Naive thymus-derived CD4-positive, alpha-beta T cell (primary cell): ENCODE data around the gene PCSK4. TPM values are rescaled to one million over a fixed set of nuclear protein-coding genes. Genes with fewer than 3 reads are reported as not detected.
"Not testable (repeated sequence)": the region's sequence is repeated elsewhere in the genome, so short reads cannot be mapped to it uniquely, and the experiment has no call there.

ENCODE experiments used
- ATAC-seq: fragments of 150-1000 bp; cut with Tn5 transposase; 2 replicates; pipeline ENCODE4 v1.10.0; 2021; ENCODE audit warnings: mild to moderate bottlenecking, moderate library complexity
- CTCF ChIA-PET: fragments of 350-600 bp; sonication (Branson Sonifier 250); formaldehyde crosslinking; loops from one replicate; lab custom pipeline; 2021; ENCODE audit warnings: antibody characterized with exemption; lab: Charles Lee
- POLR2A ChIA-PET: fragments of 350-600 bp; sonication (Branson Sonifier 250); formaldehyde crosslinking; loops from one replicate; lab custom pipeline; 2021; ENCODE audit warnings: antibody characterized with exemption, inconsistent platforms; lab: Charles Lee
- DNase-seq, 9 donors: peaks; one replicate each; pipeline versions ENCODE4 v3.0.0 to v3.0.0-alpha.2; 2020 to 2022; ENCODE audit warnings: mixed read lengths in 1 of 9
- H3K27ac ChIP-seq: one replicate; pipeline ENCODE4 v1.7.0; 2013; ENCODE audit warnings: mild to moderate bottlenecking, low read depth, low read length, moderate library complexity
- H3K27me3 ChIP-seq, 2 donors: one replicate each; pipeline ENCODE4 v1.7.0; 2013; ENCODE audit warnings: low read length in 2 of 2, mild to moderate bottlenecking in 2 of 2, moderate library complexity in 2 of 2; ENCODE audit not compliant: control insufficient read depth in 2 of 2, insufficient read depth in 2 of 2
- H3K36me3 ChIP-seq, 3 experiments: 1 replicate in 2 of 3; 2 replicates in 1 of 3; pipeline ENCODE4 v1.7.0; 2013; ENCODE audit warnings: low read length in 3 of 3, mild to moderate bottlenecking in 3 of 3, moderate library complexity in 1 of 3; ENCODE audit not compliant: insufficient read depth in 3 of 3, control insufficient read depth in 2 of 3
- H3K4me1 ChIP-seq, 2 donors: one replicate each; pipeline ENCODE4 v1.7.0; 2013; ENCODE audit warnings: low read length in 2 of 2, mild to moderate bottlenecking in 2 of 2, moderate library complexity in 1 of 2; ENCODE audit not compliant: control insufficient read depth in 2 of 2, insufficient read depth in 2 of 2
- H3K4me3 ChIP-seq: 2 replicates; pipeline ENCODE4 v1.7.0; 2013; ENCODE audit warnings: mild to moderate bottlenecking, low read length
- H3K9me3 ChIP-seq, 3 experiments: 1 replicate in 2 of 3; 2 replicates in 1 of 3; pipeline ENCODE4 v1.7.0; 2013; ENCODE audit warnings: low read length in 3 of 3; ENCODE audit not compliant: control insufficient read depth in 2 of 3
- H3K27ac Mint-ChIP-seq, 9 donors: one replicate each; pipeline ENCODE4 v1.8.0; 2020 to 2022; ENCODE audit warnings: mixed read lengths in 9 of 9, mild to moderate bottlenecking in 8 of 9, moderate library complexity in 5 of 9, inconsistent platforms in 2 of 9
- H3K27me3 Mint-ChIP-seq, 5 donors: one replicate each; pipeline ENCODE4 v1.8.0; 2021 to 2022; ENCODE audit warnings: mixed read lengths in 5 of 5, mild to moderate bottlenecking in 1 of 5
- H3K36me3 Mint-ChIP-seq, 5 donors: one replicate each; pipeline ENCODE4 v1.8.0; 2020 to 2022; ENCODE audit warnings: mixed read lengths in 5 of 5, mild to moderate bottlenecking in 3 of 5, inconsistent platforms in 1 of 5
- H3K4me1 Mint-ChIP-seq, 7 donors: one replicate each; pipeline ENCODE4 v1.8.0; 2020 to 2022; ENCODE audit warnings: mixed read lengths in 7 of 7, mild to moderate bottlenecking in 3 of 7, inconsistent platforms in 1 of 7
- H3K4me3 Mint-ChIP-seq, 10 donors: one replicate each; pipeline ENCODE4 v1.8.0; 2020 to 2022; ENCODE audit warnings: mild to moderate bottlenecking in 10 of 10, mixed read lengths in 10 of 10, moderate library complexity in 6 of 10, inconsistent platforms in 2 of 10
- H3K9me3 Mint-ChIP-seq, 11 donors: one replicate each; pipeline ENCODE4 v1.8.0; 2020 to 2022; ENCODE audit warnings: mixed read lengths in 11 of 11, mild to moderate bottlenecking in 4 of 11, inconsistent platforms in 1 of 11, moderate library complexity in 1 of 11
- intact Hi-C, 2 donors: fragments of 100-400 bp; cut with micrococcal nuclease; formaldehyde crosslinking; loops; one replicate each; pipeline ENCODE4 v1.15.1; 2023
- polyA plus RNA-seq, 2 donors: library from polyadenylated mRNA; unstranded; fragments of 300-500 nt; fragmentation: Illumina TruSeq; gene quantifications; one replicate each; pipeline ENCODE4 v1.2.3, GENCODE V29; 2021
- total RNA-seq, 6 experiments: library from RNA in 5 of 6; stranded (reverse) in 5 of 6; gene quantifications; 1 replicate in 5 of 6; 2 replicates in 1 of 6; pipeline ENCODE4 v1.2.3 and lab custom pipeline; 2021 to 2026

Gene PCSK4
- total and polyA plus RNA-seq, 7 experiments from 2014 or later = 0.64 to 10.8 (median 7.4) TPM

DNA sequence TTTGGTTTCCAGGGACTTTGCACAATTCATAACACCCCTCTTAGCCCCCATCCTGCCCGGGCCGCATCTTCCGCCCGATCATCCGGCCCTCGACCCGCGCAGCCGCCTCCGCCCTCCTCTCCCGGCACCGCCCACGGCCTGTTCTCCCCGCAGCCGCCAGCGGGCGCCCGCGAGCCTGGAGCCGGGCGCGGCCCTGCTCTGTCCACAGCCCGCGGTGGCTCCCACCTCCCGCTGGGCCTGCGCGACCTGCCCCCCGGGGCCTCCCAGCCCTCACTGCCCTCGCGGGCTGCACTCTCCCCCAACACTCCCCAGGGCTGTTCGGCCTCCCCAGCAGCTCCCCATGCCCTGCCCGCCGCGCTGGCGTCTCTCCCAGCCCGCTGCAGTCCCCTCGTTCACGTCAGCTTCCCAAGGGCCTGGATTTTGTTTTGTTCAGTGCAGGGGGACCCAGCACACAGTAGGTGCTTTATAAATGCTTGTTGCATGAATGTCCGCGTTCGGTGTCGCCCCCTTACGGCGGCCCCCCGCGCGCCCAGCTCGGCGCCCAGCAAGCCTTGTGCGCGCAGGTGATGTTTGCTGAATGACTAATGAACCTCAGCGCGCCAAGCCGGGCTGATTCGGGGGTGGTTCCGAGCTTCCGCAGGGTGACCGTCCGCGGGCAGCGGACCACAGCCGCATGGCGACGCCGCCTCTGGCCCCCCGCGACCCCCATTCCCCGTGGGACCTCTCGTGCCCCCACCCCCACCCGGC, 44.8 kb downstream of the PCSK4 start:
- peaks cover 5 to 9% of the 10 kb centered on the region in 2 donors for H3K4me1 ChIP-seq
- peaks cover 12 to 27% of the 10 kb centered on the region in 2 donors for H3K27me3 ChIP-seq
- Mint-ChIP-seq H3K9me3 (peaks cover 0 to 2% (median 0%) of the 10 kb centered on the region in 11 donors), H3K4me1 (peaks cover 9 to 30% (median 15%) of the 10 kb centered on the region in 7 donors), H3K27ac (peak overlapping the region in 1 of 9 donors; percentile 5), H3K4me3 (peak overlapping the region; percentile 34 to 78 (median 64)), H3K27me3 (peaks cover 22 to 32% (median 25%) of the 10 kb centered on the region in 5 donors), H3K36me3 (peaks cover 0 to 19% (median 8%) of the 10 kb centered on the region in 5 donors)
- H3K36me3 ChIP-seq = peaks cover 7 to 22% (median 14%) of the 10 kb centered on the region in 3 experiments
- peak overlapping the region; percentile 50 for H3K4me3 ChIP-seq
- peak; percentile 48 to 88 (median 71) for DNase-seq
- ChIA-PET CTCF (interaction anchor here (0.8 to 1.6 kb wide), 3 partner anchors 21 to 163 kb away, joined by 3 to 4 read pairs (median 3); no protein-coding TSS in a partner anchor), POLR2A (interaction anchor here (0.9 to 1.2 kb wide), 2 partner anchors 10 to 27 kb away, joined by 5 read pairs; no protein-coding TSS in a partner anchor)
- ATAC-seq = peak; percentile 94
- no peak overlapping the region for H3K27ac ChIP-seq
- no peaks in the 10 kb centered on the region for H3K9me3 ChIP-seq
- intact Hi-C loops = loop anchor here (1.0 to 10.0 kb wide), 4 partner anchors 25 to 69 kb away; partner anchors contain the start of genes ADAMTSL5 (in 2 of the 2) and PCSK4 (in 1 of the 2)

DNA sequence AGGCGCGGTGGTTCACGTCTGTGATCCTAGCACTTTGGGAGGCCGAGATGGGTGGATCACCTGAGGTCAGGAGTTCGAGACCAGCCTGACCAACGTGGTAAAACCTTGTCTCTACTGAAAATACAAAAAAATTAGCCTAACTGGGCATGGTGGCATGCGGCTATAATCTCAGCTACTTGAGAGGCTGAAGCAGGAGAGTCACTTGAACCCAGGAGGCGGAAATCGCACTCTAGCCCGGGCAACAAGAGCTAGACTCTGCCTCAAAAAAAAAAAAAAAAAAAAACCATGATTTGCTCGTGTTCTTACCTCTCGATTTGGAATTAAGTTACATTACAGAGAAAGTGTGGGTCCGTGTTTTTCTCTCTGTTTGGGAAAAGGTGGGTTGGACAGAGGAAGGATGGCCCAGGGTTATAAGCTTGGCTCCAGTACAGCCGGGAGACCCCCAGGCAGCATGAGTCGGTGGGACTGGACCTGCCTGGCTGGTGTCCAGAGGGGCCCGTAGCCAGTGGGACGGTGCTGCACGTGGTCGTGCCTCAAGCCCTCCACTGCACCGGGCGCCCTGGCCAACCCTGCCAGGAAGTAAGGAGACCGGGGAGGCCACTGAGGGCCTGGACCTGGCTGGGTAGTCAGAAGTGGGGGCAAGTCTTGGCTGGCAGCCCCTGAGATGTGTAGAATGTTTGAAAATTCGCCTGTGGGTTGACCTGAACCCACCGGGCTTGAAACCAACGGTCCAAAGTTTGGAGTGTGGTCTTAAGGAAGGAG, 48.3 kb downstream of the PCSK4 start:
- H3K36me3 Mint-ChIP-seq = peaks cover 0 to 23% (median 4%) of the 10 kb centered on the region in 5 donors
- Histone ChIP-seq H3K4me3 (no peak overlapping the region), H3K36me3 (peaks cover 14 to 41% (median 15%) of the 10 kb centered on the region in 3 experiments), H3K27ac (no peak overlapping the region), H3K4me1 (peaks cover 13 to 20% of the 10 kb centered on the region in 2 donors), H3K27me3 (no peaks in the 10 kb centered on the region), H3K9me3 (no peaks in the 10 kb centered on the region)
- H3K9me3 Mint-ChIP-seq = peaks cover 0 to 6% (median 0%) of the 10 kb centered on the region in 11 donors
- H3K27ac Mint-ChIP-seq = peak overlapping the region in 4 of 9 donors; percentile 21 to 67 (median 44)
- H3K4me3 Mint-ChIP-seq = peak overlapping the region in 5 of 10 donors; percentile 42 to 98 (median 51)
- ChIA-PET CTCF (no interaction called here), POLR2A (interaction anchor here (0.7 kb wide), 1 partner anchor 25 kb away, joined by 3 read pairs; no protein-coding TSS in a partner anchor)
- DNase-seq (no peak), ATAC-seq (no peak)
- H3K4me1 Mint-ChIP-seq = peaks cover 14 to 34% (median 25%) of the 10 kb centered on the region in 7 donors
- intact Hi-C loops = loop anchor here in 1 of 2 donors (10.0 kb wide), 1 partner anchor 73 kb away; the partner anchor contains the start of gene ADAMTSL5
- peaks cover 0 to 6% (median 0%) of the 10 kb centered on the region in 5 donors for H3K27me3 Mint-ChIP-seq

DNA sequence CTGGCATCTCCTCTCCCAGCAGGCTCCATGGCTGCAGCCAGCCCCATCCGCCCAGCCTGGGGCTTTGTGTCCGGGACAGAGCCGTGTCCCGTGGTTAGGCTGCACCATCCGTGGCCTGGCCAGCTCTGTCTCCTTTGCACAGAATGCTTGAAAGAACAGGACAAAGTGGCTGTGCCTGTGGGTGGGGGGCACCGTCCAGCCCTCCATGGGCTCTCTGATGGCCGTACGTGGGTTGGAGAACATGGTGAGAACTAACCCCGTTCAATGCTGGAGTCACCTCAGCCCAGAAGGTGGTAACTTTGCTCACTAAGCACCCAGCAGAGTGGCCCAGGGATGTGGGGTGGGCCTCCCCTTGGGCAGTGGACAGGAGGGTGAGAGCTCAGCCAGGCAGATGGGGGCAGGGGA, 49.1 kb downstream of the PCSK4 start:
- peak overlapping the region in 9 of 10 donors; percentile 41 to 98 (median 71) for H3K4me3 Mint-ChIP-seq
- no peak overlapping the region for H3K4me3 ChIP-seq
- H3K9me3 Mint-ChIP-seq = peaks cover 0 to 6% (median 0%) of the 10 kb centered on the region in 11 donors
- H3K27ac ChIP-seq = no peak overlapping the region
- CTCF ChIA-PET = interaction anchor here (0.6 to 0.7 kb wide), 2 partner anchors 267 to 410 kb away, joined by 3 to 4 read pairs; no protein-coding TSS in a partner anchor
- H3K27ac Mint-ChIP-seq = peak overlapping the region in 5 of 9 donors; percentile 4 to 99 (median 48)
- POLR2A ChIA-PET = interaction anchor here (1.0 kb wide), 1 partner anchor 71 kb away, joined by 3 read pairs; no protein-coding TSS in a partner anchor
- peaks cover 14 to 41% (median 15%) of the 10 kb centered on the region in 3 experiments for H3K36me3 ChIP-seq
- intact Hi-C loops = loop anchor here in 1 of 2 donors (10.0 kb wide), 1 partner anchor 74 kb away; the partner anchor contains the start of gene ADAMTSL5
- H3K9me3 ChIP-seq = no peaks in the 10 kb centered on the region
- peaks cover 0 to 3% (median 0%) of the 10 kb centered on the region in 5 donors for H3K27me3 Mint-ChIP-seq
- no peak for ATAC-seq
- DNase-seq = no peak
- H3K4me1 Mint-ChIP-seq = peaks cover 14 to 34% (median 25%) of the 10 kb centered on the region in 7 donors
- no peaks in the 10 kb centered on the region for H3K27me3 ChIP-seq
- H3K4me1 ChIP-seq = peaks cover 13 to 15% of the 10 kb centered on the region in 2 donors
- peaks cover 0 to 23% (median 4%) of the 10 kb centered on the region in 5 donors for H3K36me3 Mint-ChIP-seq

DNA sequence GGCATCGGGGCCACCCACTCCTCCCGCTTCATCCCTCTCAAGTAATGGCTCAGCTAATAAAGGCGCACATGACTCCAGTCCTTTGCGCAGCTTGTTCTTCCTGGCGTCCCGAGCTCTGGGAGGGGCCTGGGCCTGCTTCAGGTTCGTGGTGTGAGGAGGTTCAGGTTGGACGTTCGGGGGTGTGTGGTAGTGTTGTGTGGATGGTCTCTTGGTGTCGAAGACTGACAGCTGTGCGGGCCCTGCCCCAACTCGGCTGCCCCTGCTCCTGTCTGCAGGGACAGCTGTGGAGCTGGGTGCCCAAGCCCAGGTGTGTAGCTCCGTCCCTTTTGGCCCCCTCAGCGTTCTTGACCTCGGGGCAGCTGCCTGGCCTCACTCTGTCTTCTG, 49.7 kb downstream of the PCSK4 start:
- intact Hi-C loops = loop anchor here in 1 of 2 donors (10.0 kb wide), 1 partner anchor 74 kb away; the partner anchor contains the start of gene ADAMTSL5
- peak overlapping the region; percentile 61 to 98 (median 76) for H3K4me3 Mint-ChIP-seq
- H3K4me1 Mint-ChIP-seq = peaks cover 14 to 34% (median 24%) of the 10 kb centered on the region in 7 donors
- CTCF ChIA-PET = interaction anchor here (0.6 kb wide), 1 partner anchor 267 kb away, joined by 4 read pairs; no protein-coding TSS in a partner anchor
- DNase-seq = no peak
- H3K9me3 Mint-ChIP-seq = peaks cover 0 to 6% (median 0%) of the 10 kb centered on the region in 11 donors
- Histone ChIP-seq H3K27me3 (no peaks in the 10 kb centered on the region), H3K27ac (peak overlapping the region; percentile 92), H3K4me3 (no peak overlapping the region), H3K4me1 (peaks cover 13 to 14% of the 10 kb centered on the region in 2 donors), H3K9me3 (no peaks in the 10 kb centered on the region), H3K36me3 (peaks cover 14 to 45% (median 15%) of the 10 kb centered on the region in 3 experiments)
- peak overlapping the region in 7 of 9 donors; percentile 16 to 99 (median 63) for H3K27ac Mint-ChIP-seq
- no peak for ATAC-seq
- POLR2A ChIA-PET = interaction anchor here (1.0 to 1.3 kb wide), 2 partner anchors 72 to 165 kb away, joined by 3 read pairs; partner anchors contain the start of gene FAM174C
- peaks cover 0 to 25% (median 6%) of the 10 kb centered on the region in 5 donors for H3K36me3 Mint-ChIP-seq
- peaks cover 0 to 2% (median 0%) of the 10 kb centered on the region in 5 donors for H3K27me3 Mint-ChIP-seq

DNA sequence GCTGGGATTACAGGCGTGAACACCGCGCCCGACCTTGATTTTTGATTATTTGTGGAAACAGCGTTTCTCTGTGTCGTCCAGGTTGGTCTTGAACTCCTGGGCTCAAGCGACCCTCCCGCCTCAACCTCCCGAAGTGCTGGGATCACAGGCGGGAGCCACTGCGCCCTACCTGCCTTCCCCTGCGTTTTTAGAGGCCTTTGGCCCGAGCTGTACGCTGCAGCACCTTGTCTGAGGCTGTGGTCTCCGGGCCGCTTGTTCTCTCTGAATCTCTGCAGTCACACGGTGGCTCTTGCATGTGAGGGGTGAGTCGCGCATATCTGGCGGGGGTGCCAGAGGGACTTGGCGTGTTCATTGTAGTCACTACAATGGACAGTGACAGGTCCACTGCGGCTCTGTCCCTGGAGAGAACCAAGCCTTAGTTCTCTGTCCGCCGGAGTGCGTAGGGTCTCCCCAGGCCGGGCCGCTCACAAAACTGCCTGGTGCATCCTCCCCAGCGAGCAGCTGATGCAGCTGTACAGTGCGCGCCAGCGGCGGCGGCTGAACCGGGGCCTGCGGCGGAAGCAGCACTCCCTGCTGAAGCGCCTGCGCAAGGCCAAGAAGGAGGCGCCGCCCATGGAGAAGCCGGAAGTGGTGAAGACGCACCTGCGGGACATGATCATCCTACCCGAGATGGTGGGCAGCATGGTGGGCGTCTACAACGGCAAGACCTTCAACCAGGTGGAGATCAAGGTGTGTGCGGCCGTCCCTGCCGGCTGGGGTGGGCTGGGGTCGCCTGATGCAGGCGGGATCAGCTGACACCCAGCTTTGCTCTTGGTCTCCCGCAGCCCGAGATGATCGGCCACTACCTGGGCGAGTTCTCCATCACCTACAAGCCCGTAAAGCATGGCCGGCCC, 50.4 kb downstream of the PCSK4 start:
- peak overlapping the region; percentile 92 for H3K27ac ChIP-seq
- H3K9me3 ChIP-seq, H3K27me3 ChIP-seq, ATAC-seq, CTCF ChIA-PET, H3K27me3 Mint-ChIP-seq, H3K9me3 Mint-ChIP-seq: not testable (repeated sequence)
- peak overlapping the region; percentile 82 for H3K4me3 ChIP-seq
- H3K36me3 ChIP-seq = peaks cover 14 to 47% (median 15%) of the 10 kb centered on the region in 3 experiments
- H3K4me1 ChIP-seq = peaks cover 11% of the 10 kb centered on the region in 2 donors
- POLR2A ChIA-PET = interaction anchor here (0.8 to 1.3 kb wide), 5 partner anchors 55 to 453 kb away, joined by 3 read pairs; partner anchors contain the start of gene FAM174C
- Mint-ChIP-seq H3K4me1 (peaks cover 12 to 34% (median 18%) of the 10 kb centered on the region in 7 donors), H3K4me3 (peak overlapping the region; percentile 82 to 98 (median 98)), H3K36me3 (peaks cover 0 to 28% (median 8%) of the 10 kb centered on the region in 5 donors), H3K27ac (peak overlapping the region; percentile 82 to 100 (median 97))
- intact Hi-C loops = loop anchor here in 1 of 2 donors (2.0 to 10.0 kb wide), 2 partner anchors 39 to 75 kb away; partner anchors contain the start of genes ADAMTSL5 and C19orf25
- peak in 1 of 9 donors; percentile 8 for DNase-seq
